ENCODE results near the gene USP3.

The USP3 gene

DNA sequence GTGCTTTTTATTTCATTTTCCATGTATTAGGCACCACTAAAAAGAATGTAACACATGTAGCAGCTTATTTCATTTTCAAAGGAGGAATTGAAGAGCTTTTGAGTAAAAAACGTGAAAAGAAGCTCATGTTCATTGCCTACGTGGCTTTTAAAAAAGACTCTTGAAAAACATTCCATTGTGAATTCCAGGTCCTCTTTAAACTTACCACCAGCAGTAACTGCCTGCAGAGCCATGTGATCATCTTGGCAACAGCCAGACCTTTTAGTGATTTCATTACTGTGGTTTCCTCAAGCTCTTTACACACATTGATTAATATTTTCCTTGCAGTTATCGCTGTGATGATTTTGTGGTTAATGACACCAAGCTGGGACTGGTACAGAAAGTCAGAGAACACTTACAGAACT, 49.0 kb downstream of the USP3 start:
- H3K27me3 ChIP-seq (ENCODE audit: control insufficient read depth, insufficient read depth, low read length), result no peaks in the 10 kb centered on the region
- H3K36me3 ChIP-seq (ENCODE audit: control insufficient read depth, insufficient read depth, low read length), result no peaks in the 10 kb centered on the region
- H3K9ac ChIP-seq (ENCODE audit: low read depth, low read length), result peak overlapping the region; percentile 40; the same call in 1 of the 2 replicates
- H3K4me1 ChIP-seq (ENCODE audit: control insufficient read depth, insufficient read depth, low read length), result peaks cover 22% of the 10 kb centered on the region
- peak overlapping the region; percentile 29 for H3K4me3 ChIP-seq (ENCODE audit: low read depth, low read length)
- peak overlapping the region; percentile 82 for H3K27ac ChIP-seq (ENCODE audit: low read depth, low read length)
- H3K9me3 ChIP-seq (ENCODE audit: control insufficient read depth, insufficient read depth, low read length), result no peaks in the 10 kb centered on the region

GRCh38 chr15:63554337-63554927, 50.0 kb downstream of the USP3 start:
- H3K9me3 ChIP-seq (ENCODE audit: control insufficient read depth, insufficient read depth, low read length), result no peaks in the 10 kb centered on the region
- H3K27ac ChIP-seq (ENCODE audit: low read depth, low read length), result no peak overlapping the region
- no peak overlapping the region for H3K4me3 ChIP-seq (ENCODE audit: low read depth, low read length)
- H3K27me3 ChIP-seq (ENCODE audit: control insufficient read depth, insufficient read depth, low read length), result no peaks in the 10 kb centered on the region
- H3K9ac ChIP-seq (ENCODE audit: low read depth, low read length), result no peak overlapping the region
- H3K36me3 ChIP-seq (ENCODE audit: control insufficient read depth, insufficient read depth, low read length), result no peaks in the 10 kb centered on the region
- peaks cover 29% of the 10 kb centered on the region for H3K4me1 ChIP-seq (ENCODE audit: control insufficient read depth, insufficient read depth, low read length)

DNA sequence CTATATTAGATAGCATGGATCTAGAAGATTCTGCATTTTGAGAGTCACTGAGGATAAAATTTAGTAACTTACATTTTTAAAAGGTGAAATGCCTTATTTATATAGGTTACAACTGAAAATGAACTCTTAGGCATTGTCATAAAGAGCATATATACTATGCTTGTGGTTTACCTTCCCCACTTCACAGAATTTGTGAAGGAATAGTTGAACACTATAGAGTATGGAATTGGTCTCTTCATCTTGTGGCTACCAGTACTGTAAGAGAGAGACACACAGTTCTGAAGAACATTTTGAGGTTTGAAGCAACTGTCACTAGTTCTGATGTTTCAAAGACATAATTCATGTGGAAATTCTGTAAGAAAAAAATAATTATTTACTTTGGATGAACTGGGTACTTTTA, 51.1 kb downstream of the USP3 start:
- no peak overlapping the region for H3K4me3 ChIP-seq (ENCODE audit: low read depth, low read length)
- H3K4me1 ChIP-seq (ENCODE audit: control insufficient read depth, insufficient read depth, low read length), result peaks cover 38% of the 10 kb centered on the region
- H3K36me3 ChIP-seq (ENCODE audit: control insufficient read depth, insufficient read depth, low read length), result no peaks in the 10 kb centered on the region
- H3K9ac ChIP-seq (ENCODE audit: low read depth, low read length), result no peak overlapping the region
- no peaks in the 10 kb centered on the region for H3K9me3 ChIP-seq (ENCODE audit: control insufficient read depth, insufficient read depth, low read length)
- no peak overlapping the region for H3K27ac ChIP-seq (ENCODE audit: low read depth, low read length)
- no peaks in the 10 kb centered on the region for H3K27me3 ChIP-seq (ENCODE audit: control insufficient read depth, insufficient read depth, low read length)

GRCh38 chr15:63556246-63556645, 51.9 kb downstream of the USP3 start:
- Histone ChIP-seq H3K36me3 (ENCODE audit: control insufficient read depth, insufficient read depth, low read length) (no peaks in the 10 kb centered on the region), H3K4me1 (ENCODE audit: control insufficient read depth, insufficient read depth, low read length) (peaks cover 46% of the 10 kb centered on the region), H3K27me3 (ENCODE audit: control insufficient read depth, insufficient read depth, low read length) (no peaks in the 10 kb centered on the region), H3K4me3 (ENCODE audit: low read depth, low read length) (no peak overlapping the region), H3K9ac (ENCODE audit: low read depth, low read length) (no peak overlapping the region), H3K9me3 (ENCODE audit: control insufficient read depth, insufficient read depth, low read length) (no peaks in the 10 kb centered on the region), H3K27ac (ENCODE audit: low read depth, low read length) (no peak overlapping the region)

GRCh38 chr15:63556736-63557135, 52.3 kb downstream of the USP3 start:
- Histone ChIP-seq H3K9ac (ENCODE audit: low read depth, low read length) (no peak overlapping the region), H3K4me3 (ENCODE audit: low read depth, low read length) (no peak overlapping the region), H3K27ac (ENCODE audit: low read depth, low read length) (no peak overlapping the region), H3K36me3 (ENCODE audit: control insufficient read depth, insufficient read depth, low read length) (no peaks in the 10 kb centered on the region), H3K9me3 (ENCODE audit: control insufficient read depth, insufficient read depth, low read length) (no peaks in the 10 kb centered on the region), H3K27me3 (ENCODE audit: control insufficient read depth, insufficient read depth, low read length) (no peaks in the 10 kb centered on the region), H3K4me1 (ENCODE audit: control insufficient read depth, insufficient read depth, low read length) (peaks cover 47% of the 10 kb centered on the region)

DNA sequence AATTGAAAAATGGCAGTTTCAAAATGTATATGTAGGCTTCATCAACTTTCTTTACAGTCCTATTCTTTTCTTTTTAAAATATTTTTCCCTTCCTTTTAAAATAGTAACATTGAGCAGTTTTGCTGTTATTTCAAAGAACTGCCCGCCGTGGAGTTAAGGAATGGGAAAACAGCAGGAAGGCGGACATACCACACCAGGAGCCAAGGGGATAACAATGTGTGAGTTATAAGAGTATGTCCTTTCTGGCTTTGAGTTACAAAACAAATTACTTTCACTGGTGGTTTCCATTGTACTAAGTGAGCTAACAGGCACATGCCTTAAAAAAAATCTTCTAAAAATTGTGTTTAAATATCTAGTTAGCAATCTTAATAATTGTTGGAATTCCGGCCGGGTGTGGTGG, 55.4 kb downstream of the USP3 start:
- Histone ChIP-seq H3K36me3 (ENCODE audit: control insufficient read depth, insufficient read depth, low read length) (no peaks in the 10 kb centered on the region), H3K27ac (ENCODE audit: low read depth, low read length) (peak overlapping the region; percentile 80)

DNA sequence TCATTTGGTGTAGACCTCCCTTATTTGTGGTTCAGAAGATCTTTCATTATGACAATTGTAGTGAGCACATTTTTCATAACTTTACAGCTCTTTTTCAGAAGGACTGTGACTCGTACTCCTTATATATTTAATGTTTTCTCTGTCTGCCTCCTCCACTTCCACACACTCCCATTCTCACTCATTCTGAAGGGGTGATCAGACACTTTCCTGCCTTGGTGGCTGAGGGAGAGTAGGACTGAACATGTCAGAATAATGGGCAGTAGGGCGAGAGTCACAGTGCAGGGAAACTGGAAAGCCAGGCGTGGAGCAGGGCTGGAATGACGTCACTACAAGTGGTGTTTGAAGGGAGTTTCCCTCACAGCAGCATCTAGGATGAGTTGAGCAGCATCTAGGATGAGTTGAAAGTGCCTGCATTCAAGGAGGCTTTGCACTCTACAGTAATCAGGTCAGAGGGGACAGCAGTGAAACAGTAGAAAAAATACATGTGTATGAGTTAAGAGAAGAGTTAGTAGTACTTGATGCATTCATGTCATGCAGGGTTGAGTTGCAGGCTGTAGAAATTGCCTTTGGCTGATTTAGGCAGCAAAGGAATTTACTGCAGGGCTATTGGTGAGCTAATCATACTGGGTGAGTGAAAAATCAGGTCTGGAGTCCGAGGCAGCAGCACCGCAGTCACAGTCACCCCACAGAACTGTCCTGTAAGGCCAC, 56.5 kb downstream of the USP3 start:
- H3K9me3 ChIP-seq (ENCODE audit: control insufficient read depth, insufficient read depth, low read length), result no peaks in the 10 kb centered on the region
- no peak overlapping the region for H3K27ac ChIP-seq (ENCODE audit: low read depth, low read length)
- H3K36me3 ChIP-seq (ENCODE audit: control insufficient read depth, insufficient read depth, low read length), result no peaks in the 10 kb centered on the region
- H3K4me1 ChIP-seq (ENCODE audit: control insufficient read depth, insufficient read depth, low read length), result peaks cover 33% of the 10 kb centered on the region
- H3K9ac ChIP-seq (ENCODE audit: low read depth, low read length), result no peak overlapping the region
- no peak overlapping the region for H3K4me3 ChIP-seq (ENCODE audit: low read depth, low read length)
- no peaks in the 10 kb centered on the region for H3K27me3 ChIP-seq (ENCODE audit: control insufficient read depth, insufficient read depth, low read length)

More for the DNA sequence above, 55.4 kb downstream of the USP3 start:
- Histone ChIP-seq H3K9me3 (ENCODE audit: control insufficient read depth, insufficient read depth, low read length) (no peaks in the 10 kb centered on the region), H3K9ac (ENCODE audit: low read depth, low read length) (no peak overlapping the region), H3K27me3 (ENCODE audit: control insufficient read depth, insufficient read depth, low read length) (no peaks in the 10 kb centered on the region), H3K4me3 (ENCODE audit: low read depth, low read length) (no peak overlapping the region), H3K4me1 (ENCODE audit: control insufficient read depth, insufficient read depth, low read length) (peaks cover 33% of the 10 kb centered on the region)

DNA sequence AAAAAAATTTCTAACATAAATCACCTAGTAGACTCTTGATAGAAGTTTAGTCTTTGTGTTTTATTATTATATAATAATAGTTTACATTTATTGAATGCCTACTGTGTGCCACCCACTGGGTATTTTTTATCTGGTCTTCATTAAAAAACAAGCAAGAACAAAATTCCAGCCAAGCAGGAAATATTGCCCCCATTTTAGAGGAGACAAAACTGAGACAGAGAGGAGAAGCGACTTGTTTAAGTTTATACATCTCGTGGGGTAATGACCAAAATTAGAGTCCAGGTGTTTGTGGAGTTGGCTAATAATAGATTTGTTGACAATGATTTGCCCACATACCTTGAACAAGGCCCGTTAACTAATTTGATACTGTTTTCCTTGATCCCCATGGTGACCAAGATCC, 59.7 kb downstream of the USP3 start:
- Histone ChIP-seq H3K4me1 (ENCODE audit: control insufficient read depth, insufficient read depth, low read length) (peaks cover 21% of the 10 kb centered on the region), H3K36me3 (ENCODE audit: control insufficient read depth, insufficient read depth, low read length) (no peaks in the 10 kb centered on the region), H3K4me3 (ENCODE audit: low read depth, low read length) (no peak overlapping the region), H3K27me3 (ENCODE audit: control insufficient read depth, insufficient read depth, low read length) (no peaks in the 10 kb centered on the region), H3K9ac (ENCODE audit: low read depth, low read length) (no peak overlapping the region), H3K27ac (ENCODE audit: low read depth, low read length) (no peak overlapping the region), H3K9me3 (ENCODE audit: control insufficient read depth, insufficient read depth, low read length) (no peaks in the 10 kb centered on the region)

GRCh38 chr15:63565536-63566186, 61.3 kb downstream of the USP3 start:
- Histone ChIP-seq H3K4me1 (ENCODE audit: control insufficient read depth, insufficient read depth, low read length) (peaks cover 7% of the 10 kb centered on the region), H3K27ac (ENCODE audit: low read depth, low read length) (no peak overlapping the region), H3K9ac (ENCODE audit: low read depth, low read length) (no peak overlapping the region), H3K36me3 (ENCODE audit: control insufficient read depth, insufficient read depth, low read length) (no peaks in the 10 kb centered on the region), H3K4me3 (ENCODE audit: low read depth, low read length) (no peak overlapping the region), H3K27me3 (ENCODE audit: control insufficient read depth, insufficient read depth, low read length) (no peaks in the 10 kb centered on the region), H3K9me3 (ENCODE audit: control insufficient read depth, insufficient read depth, low read length) (no peaks in the 10 kb centered on the region)

DNA sequence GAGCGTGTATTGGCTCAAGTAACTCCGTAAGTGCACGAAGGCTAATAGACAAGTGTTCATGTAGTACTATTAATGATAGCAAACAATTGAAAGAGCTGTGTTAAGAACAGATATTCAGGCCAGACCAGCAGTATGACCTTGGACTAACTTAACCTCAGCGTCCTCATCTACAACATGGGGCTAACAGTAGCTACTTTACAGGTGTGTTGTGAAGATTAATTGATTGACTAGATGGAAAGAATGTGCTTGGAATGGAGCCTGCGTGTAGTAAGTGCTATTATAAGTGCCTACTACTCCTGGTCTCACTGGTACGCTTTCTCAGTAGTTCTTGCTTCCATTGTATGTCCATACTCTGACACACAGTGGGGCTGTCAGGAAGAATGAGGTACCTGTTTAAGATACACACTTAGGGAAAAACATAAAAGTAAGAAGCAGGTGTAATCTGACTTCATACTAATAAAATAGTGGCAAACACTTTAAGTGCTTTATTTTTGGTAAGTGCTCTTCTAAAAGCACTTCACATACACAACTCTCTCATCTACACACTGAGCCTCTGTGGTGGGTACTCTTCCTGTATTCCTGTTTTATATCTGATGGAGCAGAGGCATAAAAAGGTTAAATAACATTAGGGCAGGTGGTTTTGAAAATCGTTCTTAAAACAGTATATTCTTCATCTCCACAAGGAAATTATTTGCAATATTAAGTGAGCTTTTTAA, 68.5 kb downstream of the USP3 start:
- no peaks in the 10 kb centered on the region for H3K9me3 ChIP-seq (ENCODE audit: control insufficient read depth, insufficient read depth, low read length)
- H3K9ac ChIP-seq (ENCODE audit: low read depth, low read length), result no peak overlapping the region
- H3K27ac ChIP-seq (ENCODE audit: low read depth, low read length), result no peak overlapping the region
- H3K4me1 ChIP-seq (ENCODE audit: control insufficient read depth, insufficient read depth, low read length), result no peaks in the 10 kb centered on the region
- no peaks in the 10 kb centered on the region for H3K36me3 ChIP-seq (ENCODE audit: control insufficient read depth, insufficient read depth, low read length)
- no peaks in the 10 kb centered on the region for H3K27me3 ChIP-seq (ENCODE audit: control insufficient read depth, insufficient read depth, low read length)
- no peak overlapping the region for H3K4me3 ChIP-seq (ENCODE audit: low read depth, low read length)

DNA sequence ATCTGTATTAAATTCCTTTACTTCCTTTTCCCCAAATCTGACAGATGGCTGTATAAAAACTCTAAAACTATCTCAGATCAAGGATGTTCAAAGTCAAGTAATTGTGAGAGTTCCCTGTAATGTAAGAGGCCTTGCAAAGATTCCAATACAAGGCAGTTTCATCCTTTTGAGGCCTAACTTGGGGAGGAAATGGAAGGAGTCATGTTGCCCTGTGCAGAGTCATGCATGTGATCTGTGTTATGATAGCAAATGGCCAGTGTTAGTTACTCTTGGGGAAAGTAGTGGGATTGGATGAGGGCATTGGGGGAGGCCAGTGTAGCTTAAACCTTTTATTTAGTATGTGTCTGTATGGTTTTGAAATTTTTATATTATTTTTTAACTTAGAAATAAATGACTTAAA, 69.1 kb downstream of the USP3 start:
- Histone ChIP-seq H3K36me3 (ENCODE audit: control insufficient read depth, insufficient read depth, low read length) (no peaks in the 10 kb centered on the region), H3K27ac (ENCODE audit: low read depth, low read length) (no peak overlapping the region), H3K4me1 (ENCODE audit: control insufficient read depth, insufficient read depth, low read length) (no peaks in the 10 kb centered on the region), H3K9me3 (ENCODE audit: control insufficient read depth, insufficient read depth, low read length) (no peaks in the 10 kb centered on the region), H3K4me3 (ENCODE audit: low read depth, low read length) (no peak overlapping the region), H3K27me3 (ENCODE audit: control insufficient read depth, insufficient read depth, low read length) (no peaks in the 10 kb centered on the region), H3K9ac (ENCODE audit: low read depth, low read length) (no peak overlapping the region)

Data from HUES48 (cell line).